ENCODE results near the gene SUN5.

SUN5 gene

GRCh38 chr20:32941155-32941885 lies 62.9 kb downstream of the SUN5 start:
- DNase-seq (ENCODE audit: insufficient read length, low spot score) (no peak), FAIRE-seq (no peak)

GRCh38 chr20:32934580-32934979 lies 69.7 kb downstream of the SUN5 start:
- DNase-seq (ENCODE audit: insufficient read length, low spot score) (no peak), FAIRE-seq (no peak)
